Hematopoietic multipotent progenitor cell treated with erythropoietin and hydrocortisone succinate and interleukin-3 and kit ligand, for 17 days (in vitro differentiated cells): ENCODE results near the gene CDC42EP5.
A peak's percentile ranks its signal among the peaks of the same experiment; 100 is the strongest.

ENCODE experiments used
- DNase-seq: peaks from one replicate; pipeline ENCODE4 v3.0.0-alpha.2; 2015; ENCODE audit warnings: low spot score

The CDC42EP5 gene

GRCh38 chr19:54462047-54462654 lies 10.9 kb downstream of the CDC42EP5 start:
- DNase-seq: no peak

- DNase-seq: no peak
Measured at GRCh38 chr19:54461613-54462012, 11.5 kb downstream of the CDC42EP5 start.

GRCh38 chr19:54461210-54461609 lies 11.9 kb downstream of the CDC42EP5 start:
- no peak for DNase-seq

- no peak for DNase-seq
Measured at GRCh38 chr19:54460230-54461005, 12.7 kb downstream of the CDC42EP5 start.

- no peak for DNase-seq
Measured at GRCh38 chr19:54459282-54460229, 13.5 kb downstream of the CDC42EP5 start.

- no peak for DNase-seq
Measured at GRCh38 chr19:54458648-54459281, 14.3 kb downstream of the CDC42EP5 start.

GRCh38 chr19:54457773-54458647 lies 15.1 kb downstream of the CDC42EP5 start:
- no peak for DNase-seq

- no peak for DNase-seq
Measured at GRCh38 chr19:54456423-54457373, 16.4 kb downstream of the CDC42EP5 start.

- no peak for DNase-seq
Measured at GRCh38 chr19:54455786-54456422, 17.2 kb downstream of the CDC42EP5 start.

- DNase-seq: no peak
Measured at GRCh38 chr19:54454781-54455675, 18.1 kb downstream of the CDC42EP5 start.

- DNase-seq: no peak
Measured at GRCh38 chr19:54453921-54454780, 18.9 kb downstream of the CDC42EP5 start.

GRCh38 chr19:54452626-54453025 lies 20.5 kb downstream of the CDC42EP5 start:
- no peak for DNase-seq

GRCh38 chr19:54451997-54452396 lies 21.1 kb downstream of the CDC42EP5 start:
- no peak for DNase-seq

- no peak for DNase-seq
Measured at GRCh38 chr19:54451331-54451871, 21.7 kb downstream of the CDC42EP5 start.

GRCh38 chr19:54449701-54450069 lies 23.4 kb downstream of the CDC42EP5 start:
- no peak for DNase-seq

- DNase-seq: peak; percentile 98
Measured at GRCh38 chr19:54448774-54449700, 24.1 kb downstream of the CDC42EP5 start, which contains the start of gene LENG8. Gene LENG8, plus strand, starts transcription at chr19:54449199. Its CDS starts 2,146 bp downstream, at chr19:54451345.
